ENCODE results near the gene PRDX1. TPM values are rescaled to one million over a fixed set of nuclear protein-coding genes. Genes with fewer than 3 reads are reported as not detected.
A peak's percentile ranks its signal among the peaks of the same experiment; 100 is the strongest.

Gene PRDX1
- total and polyA plus RNA-seq, 2 of the 13 experiments (the other 11 are each of a cell fraction or from before 2014, with no cell fraction given) = 761 to 1,898 TPM

- TF ChIP-seq ZFP82 (CRISPR knock-in tag; IDR thresholded peaks at IDR 0.05; ENCODE audit: borderline replicate concordance) (0 out of 2 replicates have a peak, but pooled peaks have one; percentile 84), SNAPC2 (CRISPR knock-in tag; IDR thresholded peaks at IDR 0.05) (no peak; the same call in 1 of the 2 replicates), EHMT2 (IDR thresholded peaks at IDR 0.05; ENCODE audit: borderline replicate concordance, low read depth, low read length) (no peak), ZNF670 (CRISPR knock-in tag; IDR thresholded peaks at IDR 0.05; ENCODE audit: borderline replicate concordance) (peak; percentile 50; the same call in 1 of the 2 replicates), ZNF615 (CRISPR knock-in tag; IDR thresholded peaks at IDR 0.05; ENCODE audit: borderline replicate concordance) (peak; percentile 91; the same call in 1 of the 2 replicates), RFX3 (CRISPR knock-in tag; IDR thresholded peaks at IDR 0.05) (0 out of 2 replicates have a peak, but pooled peaks have one; percentile 50), XBP1 (CRISPR knock-in tag; IDR thresholded peaks at IDR 0.05) (peak; percentile 88; the same call in 1 of the 2 replicates), IKZF5 (CRISPR knock-in tag; IDR thresholded peaks at IDR 0.05) (peak; percentile 98; the same call in 1 of the 2 replicates), ZNF496 (CRISPR knock-in tag; IDR thresholded peaks at IDR 0.05; ENCODE audit: insufficient replicate concordance) (no peak), ZNF446 (CRISPR knock-in tag; IDR thresholded peaks at IDR 0.05) (peak; percentile 78; the same call in 1 of the 2 replicates), ZKSCAN8 (CRISPR knock-in tag; IDR thresholded peaks at IDR 0.05; ENCODE audit: borderline replicate concordance) (peak; percentile 37; the same call in 1 of the 2 replicates), RARA (CRISPR knock-in tag; IDR thresholded peaks at IDR 0.05) (peak; percentile 67), ZNF775 (CRISPR knock-in tag; IDR thresholded peaks at IDR 0.05; ENCODE audit: borderline replicate concordance) (peak; percentile 46; the same call in 1 of the 2 replicates), ZNF713 (CRISPR knock-in tag; IDR thresholded peaks at IDR 0.05) (no peak), BCLAF1 (IDR thresholded peaks at IDR 0.05) (no peak), HOMEZ (CRISPR knock-in tag; IDR thresholded peaks at IDR 0.05; ENCODE audit: low read depth) (peak; percentile 83), MLXIP (CRISPR knock-in tag; IDR thresholded peaks at IDR 0.05; ENCODE audit: borderline replicate concordance) (0 out of 2 replicates have a peak, but pooled peaks have one; percentile 20), ZNF274 (CRISPR knock-in tag; IDR thresholded peaks at IDR 0.05) (peak; percentile 76; the same call in 1 of the 2 replicates)
Measured at GRCh38 chr1:45521413-45522323, at the start of gene PRDX1 (continued).

All from HepG2 (cell line).